22Rv1 (cell line): Measurements from ENCODE around the gene MAML3.

ENCODE experiments used
- ZFX ChIP-seq: fragments of 450-650 bp; IDR thresholded peaks from 2 replicates; pipeline ENCODE4 v1.6.1; 2017; ENCODE audit warnings: antibody characterized with exemption, borderline replicate concordance
- TF ChIP-seq, protein P1 (sequence below): fragments of 450-650 bp; IDR thresholded peaks from 2 replicates; pipeline ENCODE4 v1.5.1; 2017; ENCODE audit warnings: mild to moderate bottlenecking

DNA sequence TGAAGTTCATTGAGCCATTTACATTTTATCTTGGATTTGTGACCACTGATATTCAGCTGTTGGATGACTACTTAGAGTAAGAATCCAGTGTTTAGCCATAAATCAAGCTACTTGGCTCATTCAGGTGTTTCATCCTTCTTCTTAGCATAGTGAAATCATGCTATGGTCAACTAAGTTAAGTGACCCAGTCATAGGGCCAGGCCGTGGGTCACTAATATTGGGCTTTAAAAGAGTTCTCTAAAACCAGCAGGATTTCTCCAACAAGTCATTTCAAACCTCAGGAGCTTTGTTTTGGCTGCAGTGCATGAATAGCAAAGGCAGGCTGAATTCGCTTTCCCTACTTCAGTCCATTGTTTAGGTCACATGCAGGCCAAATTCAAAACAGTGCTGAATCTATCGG lies 181.0 kb downstream of the MAML3 start:
- TF ChIP-seq, protein P1, sequence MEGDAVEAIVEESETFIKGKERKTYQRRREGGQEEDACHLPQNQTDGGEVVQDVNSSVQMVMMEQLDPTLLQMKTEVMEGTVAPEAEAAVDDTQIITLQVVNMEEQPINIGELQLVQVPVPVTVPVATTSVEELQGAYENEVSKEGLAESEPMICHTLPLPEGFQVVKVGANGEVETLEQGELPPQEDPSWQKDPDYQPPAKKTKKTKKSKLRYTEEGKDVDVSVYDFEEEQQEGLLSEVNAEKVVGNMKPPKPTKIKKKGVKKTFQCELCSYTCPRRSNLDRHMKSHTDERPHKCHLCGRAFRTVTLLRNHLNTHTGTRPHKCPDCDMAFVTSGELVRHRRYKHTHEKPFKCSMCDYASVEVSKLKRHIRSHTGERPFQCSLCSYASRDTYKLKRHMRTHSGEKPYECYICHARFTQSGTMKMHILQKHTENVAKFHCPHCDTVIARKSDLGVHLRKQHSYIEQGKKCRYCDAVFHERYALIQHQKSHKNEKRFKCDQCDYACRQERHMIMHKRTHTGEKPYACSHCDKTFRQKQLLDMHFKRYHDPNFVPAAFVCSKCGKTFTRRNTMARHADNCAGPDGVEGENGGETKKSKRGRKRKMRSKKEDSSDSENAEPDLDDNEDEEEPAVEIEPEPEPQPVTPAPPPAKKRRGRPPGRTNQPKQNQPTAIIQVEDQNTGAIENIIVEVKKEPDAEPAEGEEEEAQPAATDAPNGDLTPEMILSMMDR = no peak
- TF ChIP-seq ZFX = no peak
